Endodermal cell (in vitro differentiated cells): ENCODE data around the gene COPA. TPM values are rescaled to one million over a fixed set of nuclear protein-coding genes. Genes with fewer than 3 reads are reported as not detected.

Experiments
- DNase-seq: peaks from one replicate; pipeline ENCODE4 v3.0.0-alpha.2; 2017
- H3K27ac ChIP-seq: 2 replicates; pipeline ENCODE4 v1.5.1; 2013; ENCODE audit warnings: mild to moderate bottlenecking, low read depth, low read length, moderate library complexity
- H3K27me3 ChIP-seq: 2 replicates; pipeline ENCODE4 v1.6.1; 2013; ENCODE audit warnings: mild to moderate bottlenecking, low read length, moderate library complexity; ENCODE audit not compliant: insufficient read depth, control insufficient read depth, poor library complexity, severe bottlenecking
- H3K36me3 ChIP-seq: 2 replicates; pipeline ENCODE4 v1.7.0; 2013; ENCODE audit warnings: mild to moderate bottlenecking, low read length, moderate library complexity; ENCODE audit not compliant: control insufficient read depth, insufficient read depth
- H3K4me1 ChIP-seq: one replicate; pipeline ENCODE4 v1.7.0; 2013; ENCODE audit warnings: low read length; ENCODE audit not compliant: control insufficient read depth, insufficient read depth
- H3K4me3 ChIP-seq: 2 replicates; pipeline ENCODE4 v1.5.1; 2013; ENCODE audit warnings: mild to moderate bottlenecking, low read length, moderate library complexity
- H3K9ac ChIP-seq: 2 replicates; pipeline ENCODE4 v1.6.1; 2013; ENCODE audit warnings: mild to moderate bottlenecking, low read length, moderate library complexity; ENCODE audit not compliant: poor library complexity, severe bottlenecking; ENCODE audit errors: extremely low read depth
- H3K9me3 ChIP-seq: 2 replicates; pipeline ENCODE4 v1.6.1; 2013; ENCODE audit warnings: mild to moderate bottlenecking, low read length, moderate library complexity; ENCODE audit not compliant: control insufficient read depth
- H3K27ac Mint-ChIP-seq: 2 replicates; pipeline ENCODE4 v1.8.0; 2020; ENCODE audit warnings: mixed read lengths
- H3K27me3 Mint-ChIP-seq: 2 replicates; pipeline ENCODE4 v1.8.0; 2021; ENCODE audit warnings: mild to moderate bottlenecking, mixed read lengths; ENCODE audit not compliant: insufficient read depth
- H3K36me3 Mint-ChIP-seq: 2 replicates; pipeline ENCODE4 v1.8.0; 2020; ENCODE audit warnings: low read depth, mixed read lengths
- H3K4me1 Mint-ChIP-seq: 2 replicates; pipeline ENCODE4 v1.8.0; 2020; ENCODE audit warnings: mixed read lengths
- H3K4me3 Mint-ChIP-seq: 2 replicates; pipeline ENCODE4 v1.8.0; 2020; ENCODE audit warnings: mild to moderate bottlenecking, moderate library complexity, mixed read lengths
- H3K9me3 Mint-ChIP-seq: 2 replicates; pipeline ENCODE4 v1.8.0; 2020; ENCODE audit warnings: mild to moderate bottlenecking, mixed read lengths
- WGBS, 2 experiments: methylation state at CpG; one replicate each; pipeline versions ENCODE4 v1.1.5 to v1.1.7; 2013; ENCODE audit warnings: missing lambda C conversion rate in 2 of 2, mixed read lengths in 1 of 2; ENCODE audit not compliant: insufficient coverage in 1 of 2, insufficient read length in 1 of 2; 5-methylcytosine and 5-hydroxymethylcytosine counted together
- total RNA-seq, 2 donors: library from RNA; stranded (reverse); fragmentation: NEBNext Ultra II Directional in 1 of 2; extraction: Animal tissue kit (Norgen Biotek cat#: 25700) in 1 of 2; gene quantifications; 2 replicates in 1 of 2; 3 replicates in 1 of 2; pipeline ENCODE4 v1.2.1, GENCODE V29; 2021
- TF ChIP-seq, protein P1 (sequence below): fragments of 200-600 bp; sonication (generic); conservative IDR thresholded peaks from 2 replicates; pipeline ENCODE4 v1.5.0; 2021; ENCODE audit warnings: antibody characterized with exemption, mild to moderate bottlenecking

COPA gene
- total RNA-seq, 2 donors from 2014 or later, result 159 to 174 TPM

- peaks cover 45% of the 10 kb centered on the region for H3K4me1 Mint-ChIP-seq
- no peaks in the 10 kb centered on the region for H3K27me3 Mint-ChIP-seq
- Histone ChIP-seq H3K4me3 (peak overlapping the region; percentile 31), H3K9ac (no peak overlapping the region), H3K36me3 (peaks cover 20% of the 10 kb centered on the region), H3K9me3 (no peaks in the 10 kb centered on the region), H3K4me1 (peaks cover 6% of the 10 kb centered on the region), H3K27me3 (no peaks in the 10 kb centered on the region), H3K27ac (no peak overlapping the region)
- 89 to 93% methylated on average over 6 of the region's 6 CpGs for WGBS, 2 experiments
- TF ChIP-seq, protein P1, sequence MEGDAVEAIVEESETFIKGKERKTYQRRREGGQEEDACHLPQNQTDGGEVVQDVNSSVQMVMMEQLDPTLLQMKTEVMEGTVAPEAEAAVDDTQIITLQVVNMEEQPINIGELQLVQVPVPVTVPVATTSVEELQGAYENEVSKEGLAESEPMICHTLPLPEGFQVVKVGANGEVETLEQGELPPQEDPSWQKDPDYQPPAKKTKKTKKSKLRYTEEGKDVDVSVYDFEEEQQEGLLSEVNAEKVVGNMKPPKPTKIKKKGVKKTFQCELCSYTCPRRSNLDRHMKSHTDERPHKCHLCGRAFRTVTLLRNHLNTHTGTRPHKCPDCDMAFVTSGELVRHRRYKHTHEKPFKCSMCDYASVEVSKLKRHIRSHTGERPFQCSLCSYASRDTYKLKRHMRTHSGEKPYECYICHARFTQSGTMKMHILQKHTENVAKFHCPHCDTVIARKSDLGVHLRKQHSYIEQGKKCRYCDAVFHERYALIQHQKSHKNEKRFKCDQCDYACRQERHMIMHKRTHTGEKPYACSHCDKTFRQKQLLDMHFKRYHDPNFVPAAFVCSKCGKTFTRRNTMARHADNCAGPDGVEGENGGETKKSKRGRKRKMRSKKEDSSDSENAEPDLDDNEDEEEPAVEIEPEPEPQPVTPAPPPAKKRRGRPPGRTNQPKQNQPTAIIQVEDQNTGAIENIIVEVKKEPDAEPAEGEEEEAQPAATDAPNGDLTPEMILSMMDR, result no peak
- H3K27ac Mint-ChIP-seq, result peak overlapping the region; percentile 85
- no peaks in the 10 kb centered on the region for H3K9me3 Mint-ChIP-seq
- peak overlapping the region; percentile 100 for H3K4me3 Mint-ChIP-seq
- no peak for DNase-seq
- peaks cover 30% of the 10 kb centered on the region for H3K36me3 Mint-ChIP-seq
Measured at GRCh38 chr1:160257411-160258015, 85.5 kb downstream of the COPA start.

- Mint-ChIP-seq H3K27me3 (no peaks in the 10 kb centered on the region), H3K9me3 (no peaks in the 10 kb centered on the region), H3K27ac (peak overlapping the region; percentile 61), H3K36me3 (peaks cover 33% of the 10 kb centered on the region), H3K4me3 (peak overlapping the region; percentile 100), H3K4me1 (peaks cover 52% of the 10 kb centered on the region)
- no peak for DNase-seq
- no peaks in the 10 kb centered on the region for H3K9me3 ChIP-seq
- WGBS, 2 experiments, result 92 to 96% methylated on average over 2 to 3 of the region's 3 CpGs
- TF ChIP-seq, protein P1, result no peak
- H3K4me1 ChIP-seq, result peaks cover 6% of the 10 kb centered on the region
- no peak overlapping the region for H3K9ac ChIP-seq
- H3K27ac ChIP-seq, result no peak overlapping the region
- H3K36me3 ChIP-seq, result peaks cover 23% of the 10 kb centered on the region
- peak overlapping the region; percentile 19 for H3K4me3 ChIP-seq
- H3K27me3 ChIP-seq, result no peaks in the 10 kb centered on the region
Measured at GRCh38 chr1:160256396-160257046, 86.5 kb downstream of the COPA start.

DNA sequence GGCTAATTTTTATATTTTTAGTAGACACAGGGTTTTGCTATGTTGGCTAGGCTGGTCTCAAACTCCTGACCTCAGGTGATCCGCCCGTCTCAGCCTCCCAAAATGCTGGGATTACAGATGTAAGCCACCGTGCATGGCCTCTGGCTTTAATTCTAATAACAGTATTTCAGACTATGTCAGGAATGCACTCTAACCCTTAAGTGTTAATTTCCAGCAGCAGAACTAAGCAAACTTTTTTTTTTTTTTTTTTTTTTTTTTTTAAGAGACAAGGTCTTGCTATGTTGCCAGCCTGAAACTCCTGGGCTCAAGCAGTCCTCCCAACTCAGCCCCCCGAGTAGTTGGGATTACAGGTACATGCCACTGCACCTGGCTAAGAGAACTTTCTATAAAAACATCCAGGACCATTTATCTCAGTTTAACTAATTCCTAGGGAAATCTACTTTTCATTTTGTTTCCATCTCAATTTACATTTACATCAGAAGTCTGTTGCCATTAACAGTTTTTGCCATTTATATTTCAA, 87.2 kb downstream of the COPA start:
- TF ChIP-seq, protein P1, result no peak
- peaks cover 39% of the 10 kb centered on the region for H3K36me3 Mint-ChIP-seq
- no peak overlapping the region for H3K27ac ChIP-seq
- H3K4me3 Mint-ChIP-seq, result no peak overlapping the region
- H3K9ac ChIP-seq, result no peak overlapping the region
- H3K36me3 ChIP-seq, result peaks cover 29% of the 10 kb centered on the region
- peaks cover 6% of the 10 kb centered on the region for H3K4me1 ChIP-seq
- no peaks in the 10 kb centered on the region for H3K9me3 Mint-ChIP-seq
- H3K27ac Mint-ChIP-seq, result peak overlapping the region; percentile 61
- H3K27me3 ChIP-seq, result no peaks in the 10 kb centered on the region
- WGBS, 2 experiments, result 94% methylated on average over 4 of the region's 4 CpGs; no CpG with 5 or more reads in 1 of the 2 experiments
- no peak overlapping the region for H3K4me3 ChIP-seq
- peaks cover 48% of the 10 kb centered on the region for H3K4me1 Mint-ChIP-seq
- DNase-seq, result no peak
- no peaks in the 10 kb centered on the region for H3K27me3 Mint-ChIP-seq
- no peaks in the 10 kb centered on the region for H3K9me3 ChIP-seq
